Measurements from ENCODE around the gene ZXDB. TPM values are rescaled to one million over a fixed set of nuclear protein-coding genes. Genes with fewer than 3 reads are reported as not detected.

ZXDB gene
- total and polyA plus RNA-seq, 2 of the 4 experiments (the other 2 are of a cell fraction) = 2.6 to 5.2 TPM

DNA sequence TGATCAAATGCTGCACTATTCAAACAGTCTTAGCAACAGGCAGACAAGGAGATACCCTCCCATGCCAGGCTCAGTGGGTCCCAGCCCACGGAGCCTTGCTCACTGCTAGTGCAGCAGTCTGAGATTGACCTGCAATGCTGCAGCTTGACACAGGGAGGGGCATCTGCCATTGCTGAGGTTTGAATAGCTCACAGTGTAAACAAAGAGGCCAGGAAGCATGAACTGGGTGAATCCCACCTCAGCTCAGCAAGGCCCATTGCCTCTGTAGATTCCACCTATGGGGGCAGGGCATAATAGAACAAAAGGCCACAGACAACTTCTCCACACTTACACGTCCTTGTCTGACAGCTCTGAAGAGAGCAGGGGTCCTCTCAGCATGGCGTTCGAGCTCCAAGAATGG is 26.6 kb upstream of the ZXDB start:
- BruUV-seq (replicated peaks) = no TSS peak
- Histone ChIP-seq H3K4me1 (ENCODE audit: control insufficient read depth, insufficient read depth, low read length) (no peaks in the 10 kb centered on the region), H2AK5ac (ENCODE audit: low read depth, low read length) (no peak overlapping the region), H3K56ac (ENCODE audit: extremely low read depth, insufficient read depth, low read length) (no peak overlapping the region), H3K9me3 (ENCODE audit: control insufficient read depth, insufficient read depth, low read length) (no peaks in the 10 kb centered on the region), H2BK20ac (ENCODE audit: low read depth, low read length) (no peak overlapping the region), H3K9ac (ENCODE audit: low read depth, low read length) (no peak overlapping the region), H3K14ac (replicated peaks; ENCODE audit: low read depth, low read length) (no peak overlapping the region), H3K27me3 (ENCODE audit: control insufficient read depth, insufficient read depth, low read length) (no peaks in the 10 kb centered on the region), H4K20me1 (ENCODE audit: insufficient read depth, low read length) (no peaks in the 10 kb centered on the region), H4K91ac (ENCODE audit: insufficient read depth, low read depth, low read length) (no peak overlapping the region), H3K23ac (ENCODE audit: low read depth, low read length) (no peak overlapping the region), H3K18ac (ENCODE audit: low read depth, low read length) (no peak overlapping the region), H4K8ac (ENCODE audit: low read depth in 2 of 2, low read length in 2 of 2) (no peak overlapping the region), H3K36me3 (ENCODE audit: control insufficient read depth, insufficient read depth, low read length) (no peaks in the 10 kb centered on the region), H2BK120ac (ENCODE audit: low read depth, low read length) (no peak overlapping the region), H3K4me3 (ENCODE audit: insufficient read depth, low read depth, low read length) (no peak overlapping the region), H2AK9ac (replicated peaks; ENCODE audit: low read depth, low read length, poor library complexity) (no peak overlapping the region), H3K27ac (ENCODE audit: insufficient read depth, low read length) (no peak overlapping the region), H2BK15ac (ENCODE audit: low read depth, low read length) (no peak overlapping the region), H3K79me1 (ENCODE audit: low read depth in 1 of 2, low read length in 2 of 2) (no peaks in the 10 kb centered on the region), H2BK5ac (ENCODE audit: low read depth, low read length, poor library complexity, severe bottlenecking) (no peak overlapping the region), H3K4ac (ENCODE audit: low read depth, low read length) (no peak overlapping the region), H4K5ac (ENCODE audit: low read depth, low read length) (no peak overlapping the region), H3K9me1 (ENCODE audit: insufficient read depth, low read length) (no peaks in the 10 kb centered on the region), H2AFZ (replicated peaks; ENCODE audit: low read length, poor library complexity) (no peak overlapping the region), H3K4me2 (ENCODE audit: low read depth, low read length) (no peak overlapping the region)
- in situ Hi-C loops (cut with MboI; ENCODE audit: low sequenced_read_pairs) = no loop called here
- ATAC-seq (ENCODE audit: low read depth) = no peak
- CTCF ChIA-PET = no interaction called here
- dilution Hi-C loops (cut with HindIII; ENCODE audit: low sequenced_read_pairs, unreplicated experiment) = no loop called here
- WGBS, 2 experiments (ENCODE audit: extremely low coverage in 2 of 2, insufficient read length in 1 of 2) = no CpG with 5 or more reads among the region's 4 CpGs
- intact Hi-C loops (cut with micrococcal nuclease) = no loop called here
- TF ChIP-seq POLR2A (IDR thresholded peaks at IDR 0.05; ENCODE audit: low read depth, low read length) = no peak
- TF ChIP-seq RAD21 (IDR thresholded peaks at IDR 0.05; ENCODE audit: low read length) = no peak
- TF ChIP-seq, protein P1, sequence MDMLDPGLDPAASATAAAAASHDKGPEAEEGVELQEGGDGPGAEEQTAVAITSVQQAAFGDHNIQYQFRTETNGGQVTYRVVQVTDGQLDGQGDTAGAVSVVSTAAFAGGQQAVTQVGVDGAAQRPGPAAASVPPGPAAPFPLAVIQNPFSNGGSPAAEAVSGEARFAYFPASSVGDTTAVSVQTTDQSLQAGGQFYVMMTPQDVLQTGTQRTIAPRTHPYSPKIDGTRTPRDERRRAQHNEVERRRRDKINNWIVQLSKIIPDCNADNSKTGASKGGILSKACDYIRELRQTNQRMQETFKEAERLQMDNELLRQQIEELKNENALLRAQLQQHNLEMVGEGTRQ (IDR thresholded peaks at IDR 0.05; ENCODE audit: low read depth, low read length) = no peak
- TF ChIP-seq CEBPB (IDR thresholded peaks at IDR 0.05; ENCODE audit: low read depth, low read length) = no peak
- no peak for TF ChIP-seq SMC3 (IDR thresholded peaks at IDR 0.05; ENCODE audit: low read depth, low read length)
- TF ChIP-seq BHLHE40 (IDR thresholded peaks at IDR 0.05; ENCODE audit: low read depth, low read length) = no peak
- TF ChIP-seq FOS (IDR thresholded peaks at IDR 0.05; ENCODE audit: low read depth, low read length) = no peak
- no peak for TF ChIP-seq RCOR1 (IDR thresholded peaks at IDR 0.05; ENCODE audit: insufficient replicate concordance, low read length)
- TF ChIP-seq MXI1 (IDR thresholded peaks at IDR 0.05; ENCODE audit: borderline replicate concordance, low read depth, low read length) = no peak
- TF ChIP-seq MAFK (IDR thresholded peaks at IDR 0.05; ENCODE audit: low read depth, low read length) = no peak
- TF ChIP-seq MAZ (IDR thresholded peaks at IDR 0.05; ENCODE audit: borderline replicate concordance, low read depth, low read length) = no peak
- POLR2A ChIA-PET (ENCODE audit: unreplicated experiment) = no interaction called here
- DNase-seq = no peak
